Measurements from ENCODE around the gene XCL1. TPM values are rescaled to one million over a fixed set of nuclear protein-coding genes. Genes with fewer than 3 reads are reported as not detected.
"Not testable (repeated sequence)": the region's sequence is repeated elsewhere in the genome, so short reads cannot be mapped to it uniquely, and the experiment has no call there.

Gene XCL1
- total and polyA plus RNA-seq, 2 of the 13 experiments (the other 11 are each of a cell fraction or from before 2014, with no cell fraction given) = 2.5 to 7.6 TPM

DNA sequence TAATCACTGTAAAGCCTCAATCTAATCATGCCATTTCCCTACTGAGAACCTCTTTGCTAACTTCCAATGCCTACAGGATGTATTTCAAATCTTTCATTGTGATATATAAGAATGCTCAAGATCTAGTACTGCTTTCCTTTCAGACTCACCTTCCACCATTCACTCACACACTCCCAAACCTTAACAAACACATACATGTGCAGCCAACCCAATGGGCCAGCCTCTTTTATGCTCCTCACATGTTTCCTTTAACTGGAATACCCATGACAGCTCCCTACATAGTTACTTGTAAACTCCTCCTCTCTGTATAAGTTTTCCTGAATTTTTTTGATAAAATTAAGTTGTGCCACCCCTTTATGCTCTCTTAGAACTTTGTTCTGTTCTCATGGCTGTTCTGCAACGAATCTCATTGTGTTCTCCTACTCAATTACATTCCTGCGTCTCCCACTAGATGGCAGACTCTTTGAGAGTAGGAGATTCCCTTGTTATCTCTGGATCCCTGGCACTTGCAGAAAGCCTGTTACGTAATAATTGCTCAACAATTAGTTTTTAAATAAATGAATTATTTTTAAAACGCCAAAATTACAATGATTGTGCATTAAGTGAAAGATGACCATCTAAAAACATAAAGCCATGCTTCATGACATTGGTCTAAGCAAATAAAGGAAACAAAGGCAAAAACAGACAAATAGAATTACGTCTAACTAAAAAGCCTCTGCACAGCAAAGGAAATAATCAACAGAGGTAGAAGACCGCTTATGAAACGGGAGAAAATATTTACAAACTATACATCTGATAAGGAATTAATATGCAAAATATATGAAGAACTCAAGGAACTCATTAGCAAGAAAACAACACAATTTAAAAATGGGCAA is 30.5 kb upstream of the XCL1 start (continued):
- peak; percentile 84 for TF ChIP-seq HOMEZ (CRISPR knock-in tag; IDR thresholded peaks at IDR 0.05; ENCODE audit: low read depth)
- peak; percentile 94 for TF ChIP-seq CEBPB (IDR thresholded peaks at IDR 0.05; ENCODE audit: borderline replicate concordance, low read depth, low read length)

DNA sequence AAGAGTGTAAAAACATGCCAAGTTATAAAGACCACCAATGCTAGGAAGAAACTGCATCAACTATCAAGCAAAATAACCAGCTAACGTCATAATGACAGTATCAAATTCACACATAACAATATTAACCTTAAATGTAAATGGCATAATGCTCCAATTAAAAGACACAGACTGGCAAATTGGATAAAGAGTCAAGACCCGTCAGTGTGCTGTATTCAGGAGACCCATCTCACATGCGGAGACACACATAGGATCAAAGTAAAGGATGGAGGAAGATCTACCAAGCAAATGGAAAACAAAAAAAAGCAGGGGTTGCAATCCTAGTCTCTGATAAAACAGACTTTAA is 29.9 kb upstream of the XCL1 start:
- H3K4me2 ChIP-seq (ENCODE audit: low read depth, low read length); H3K27me3 ChIP-seq (ENCODE audit: control insufficient read depth in 1 of 2, insufficient read depth in 2 of 2, low read length in 2 of 2); H3K27ac ChIP-seq (ENCODE audit: extremely low read length, insufficient read depth, low read length); intact Hi-C loops (cut with micrococcal nuclease; ENCODE audit: unreplicated experiment); FAIRE-seq; H3K79me2 ChIP-seq (ENCODE audit: insufficient read depth, low read length); in situ Hi-C loops (cut with HindIII; ENCODE audit: extremely low pct_ligation_motif_present, low pct_unique_long_range_greater_than_20kb); H4K20me1 ChIP-seq (ENCODE audit: insufficient read depth, low read length); BruUV-seq (replicated peaks); H3K9me3 ChIP-seq (ENCODE audit: low read length); H3K36me3 ChIP-seq (replicated peaks in 1 of 2; ENCODE audit: control insufficient read depth in 1 of 2, insufficient read depth in 2 of 2, low read length in 2 of 2); POLR2A ChIA-PET; H3K9ac ChIP-seq (ENCODE audit: insufficient read depth, low read depth, low read length); H3K4me3 ChIP-seq (replicated peaks in 1 of 3; ENCODE audit: insufficient read depth in 1 of 3, low read depth in 2 of 3, low read length in 3 of 3); H2AFZ ChIP-seq (ENCODE audit: low read length); ATAC-seq; DNase-seq (ENCODE audit: low spot score): not testable (repeated sequence)
- CTCF ChIA-PET (ENCODE audit: low intra/inter-chr PET ratio, low total read pairs) = interaction anchor here (0.7 to 1.2 kb wide), 3 partner anchors 29 to 203 kb away, joined by 5 to 11 read pairs (median 5); no protein-coding TSS in a partner anchor
- H3K4me1 ChIP-seq (ENCODE audit: insufficient read depth, low read length) = peaks cover 11% of the 10 kb centered on the region
- WGBS (ENCODE audit: low lambda C conversion rate) = 90% methylated on average over 3 of the region's 3 CpGs

DNA sequence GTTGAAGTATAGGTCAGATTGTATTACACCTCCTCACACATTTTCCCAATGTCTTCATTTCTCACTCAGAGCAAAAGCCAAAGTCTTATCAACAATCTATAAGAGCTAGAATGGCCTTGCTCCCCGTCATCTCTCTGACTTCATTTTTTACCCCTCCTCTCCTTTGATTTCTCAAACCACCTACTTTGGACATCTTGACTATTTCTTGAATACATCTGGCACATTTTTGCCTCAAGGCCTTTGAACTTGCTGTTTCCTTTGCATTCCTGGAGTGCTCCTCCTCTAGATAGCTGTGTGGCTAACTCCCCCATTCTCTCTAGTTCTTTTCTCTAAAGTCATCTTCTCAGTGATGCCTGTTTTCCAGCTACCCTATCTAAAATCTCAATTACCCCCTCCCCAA is 25.4 kb upstream of the XCL1 start:
- Histone ChIP-seq H3K36me3 (replicated peaks in 1 of 2; ENCODE audit: control insufficient read depth in 1 of 2, insufficient read depth in 2 of 2, low read length in 2 of 2) (no peaks in the 10 kb centered on the region), H4K20me1 (ENCODE audit: insufficient read depth, low read length) (no peaks in the 10 kb centered on the region), H3K9ac (ENCODE audit: insufficient read depth, low read depth, low read length) (0 out of 2 replicates have a peak overlapping the region, but pooled peaks have one; percentile 14), H3K79me2 (ENCODE audit: insufficient read depth, low read length) (peaks cover 2% of the 10 kb centered on the region), H3K4me2 (ENCODE audit: low read depth, low read length) (no peak overlapping the region), H3K9me3 (ENCODE audit: low read length) (no peaks in the 10 kb centered on the region), H3K27ac (ENCODE audit: extremely low read length, insufficient read depth, low read length) (peak overlapping the region; percentile 51), H3K27me3 (ENCODE audit: control insufficient read depth in 1 of 2, insufficient read depth in 2 of 2, low read length in 2 of 2) (no peaks in the 10 kb centered on the region), H2AFZ (ENCODE audit: low read length) (no peak overlapping the region), H3K4me1 (ENCODE audit: insufficient read depth, low read length) (peaks cover 55% of the 10 kb centered on the region), H3K4me3 (replicated peaks in 1 of 3; ENCODE audit: insufficient read depth in 1 of 3, low read depth in 2 of 3, low read length in 3 of 3) (no peak overlapping the region)
- no TSS peak for BruUV-seq (replicated peaks)
- TF ChIP-seq ZBTB8A (CRISPR knock-in tag; IDR thresholded peaks at IDR 0.05; ENCODE audit: borderline replicate concordance, low read depth) = no peak
- peak; percentile 39; the same call in 1 of the 2 replicates for TF ChIP-seq BCL6 (CRISPR knock-in tag; IDR thresholded peaks at IDR 0.05)
- TF ChIP-seq THAP11 (CRISPR knock-in tag; IDR thresholded peaks at IDR 0.05) = peak; percentile 1; the same call in 1 of the 2 replicates
- peak in 1 of 2 experiments; percentile 31; a peak in 2 of 4 replicates for TF ChIP-seq EP300 (IDR thresholded peaks at IDR 0.05; ENCODE audit: low read depth in 2 of 2, low read length in 2 of 2)
- TF ChIP-seq EP300 (CRISPR knock-in tag; IDR thresholded peaks at IDR 0.05; ENCODE audit: borderline replicate concordance) = no peak
- TF ChIP-seq NR2F2 (IDR thresholded peaks at IDR 0.05; ENCODE audit: borderline replicate concordance, low read depth) = no peak
- WGBS (ENCODE audit: low lambda C conversion rate) = 34% methylated on average over 1 of the region's 1 CpG
- ChIA-PET POLR2A (no interaction called here), CTCF (ENCODE audit: low intra/inter-chr PET ratio, low total read pairs) (no interaction called here)
- in situ Hi-C loops (cut with HindIII; ENCODE audit: extremely low pct_ligation_motif_present, low pct_unique_long_range_greater_than_20kb) = no loop called here
- FAIRE-seq (no peak), DNase-seq (ENCODE audit: low spot score) (no peak), ATAC-seq (no peak)
- intact Hi-C loops (cut with micrococcal nuclease; ENCODE audit: unreplicated experiment) = no loop called here
